DOHH2 (cell line): ENCODE data around the gene POLA2.

Experiments
- H3F3A ChIP-seq: fragments of 200-600 bp; sonication (generic), shearing (Covaris generic); 2 replicates; pipeline ENCODE4 v1.6.0; 2016; ENCODE audit warnings: antibody characterized with exemption, mild to moderate bottlenecking; ENCODE audit not compliant: control insufficient read depth, insufficient read depth
- H3K27ac ChIP-seq: fragments of 200-600 bp; sonication (generic); 2 replicates; pipeline ENCODE4 v1.5.1; 2014; ENCODE audit warnings: low read depth, mild to moderate bottlenecking, low read length, moderate library complexity
- H3K27me3 ChIP-seq: fragments of 200-600 bp; sonication (generic); 2 replicates; pipeline ENCODE4 v1.6.1; 2014; ENCODE audit warnings: mild to moderate bottlenecking, low read length, mixed read lengths; ENCODE audit not compliant: control insufficient read depth
- H3K36me3 ChIP-seq: fragments of 200-600 bp; sonication (generic); 2 replicates; pipeline ENCODE4 v1.6.1; 2014; ENCODE audit warnings: mild to moderate bottlenecking, low read length, moderate library complexity, mixed read lengths; ENCODE audit not compliant: control insufficient read depth
- H3K4me1 ChIP-seq: fragments of 200-600 bp; sonication (generic); 2 replicates; pipeline ENCODE4 v1.6.1; 2014; ENCODE audit warnings: mild to moderate bottlenecking, low read length, mixed read lengths; ENCODE audit not compliant: control insufficient read depth
- H3K4me2 ChIP-seq: fragments of 200-600 bp; sonication (generic); 2 replicates; pipeline ENCODE4 v1.6.0; 2014; ENCODE audit warnings: mild to moderate bottlenecking, low read length, moderate library complexity
- H3K4me3 ChIP-seq: fragments of 200-600 bp; sonication (generic); 2 replicates; pipeline ENCODE4 v1.5.1; 2014; ENCODE audit warnings: mild to moderate bottlenecking, low read length, mixed read lengths
- H3K79me2 ChIP-seq: fragments of 200-600 bp; sonication (generic); 2 replicates; pipeline ENCODE4 v1.6.1; 2014; ENCODE audit warnings: mild to moderate bottlenecking, low read length, mixed read lengths; ENCODE audit not compliant: control insufficient read depth
- H3K9me2 ChIP-seq: fragments of 200-600 bp; sonication (generic); replicated peaks from 2 replicates; pipeline ENCODE4 v1.6.1; 2014; ENCODE audit warnings: mild to moderate bottlenecking, low read length, mixed read lengths; ENCODE audit not compliant: control insufficient read depth
- H3K9me3 ChIP-seq: fragments of 200-600 bp; sonication (generic); 2 replicates; pipeline ENCODE4 v1.6.1; 2014; ENCODE audit warnings: antibody characterized with exemption, low read length, mixed read lengths; ENCODE audit not compliant: control insufficient read depth, insufficient read depth
- H4K20me1 ChIP-seq: fragments of 200-600 bp; sonication (generic); 2 replicates; pipeline ENCODE4 v1.6.0; 2014; ENCODE audit warnings: low read depth, mild to moderate bottlenecking, antibody characterized with exemption, low read length, moderate library complexity; ENCODE audit not compliant: control insufficient read depth, insufficient read depth
- EZH2phosphoT487 ChIP-seq: fragments of 200-600 bp; sonication (generic); IDR thresholded peaks from 2 replicates; pipeline ENCODE4 v1.6.1; 2017; ENCODE audit warnings: borderline replicate concordance, mild to moderate bottlenecking, antibody characterized with exemption, low read length, moderate library complexity, mixed read lengths
- TF ChIP-seq, protein P1 (sequence below): fragments of 200-600 bp; sonication (generic); IDR thresholded peaks from one replicate; pipeline ENCODE4 v1.5.1; 2014; ENCODE audit warnings: antibody characterized with exemption, mild to moderate bottlenecking, low read depth, low read length; ENCODE audit not compliant: poor library complexity, severe bottlenecking

Gene POLA2

DNA sequence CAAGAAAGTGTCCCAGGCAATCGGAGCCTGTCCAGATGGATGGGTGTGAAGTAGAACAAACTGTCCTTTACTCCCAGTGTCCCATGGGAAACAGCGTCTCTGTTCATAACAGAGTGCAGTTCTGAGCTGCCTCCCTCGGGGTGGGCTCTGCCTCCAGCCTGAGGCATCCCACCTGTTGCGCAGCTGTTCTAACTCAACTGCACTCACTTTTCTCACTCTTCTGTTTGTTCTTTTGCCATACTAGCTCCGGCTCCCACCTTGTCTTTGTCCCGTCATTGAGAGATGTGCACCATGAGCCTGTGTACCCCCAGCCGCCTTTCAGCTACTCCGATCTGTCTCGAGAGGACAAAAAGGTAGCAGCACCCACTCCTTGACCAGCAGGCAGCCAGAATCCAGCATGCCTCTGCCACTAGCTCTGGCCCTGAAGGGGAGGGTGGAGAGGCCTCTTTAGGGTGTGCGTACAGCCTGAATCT is 32.2 kb downstream of the POLA2 start:
- no peaks in the 10 kb centered on the region for H3K4me1 ChIP-seq
- H4K20me1 ChIP-seq: no peaks in the 10 kb centered on the region
- peaks cover 92% of the 10 kb centered on the region for H3K36me3 ChIP-seq
- H3K9me3 ChIP-seq: no peaks in the 10 kb centered on the region
- no peaks in the 10 kb centered on the region for H3F3A ChIP-seq
- H3K4me3 ChIP-seq: no peak overlapping the region
- H3K4me2 ChIP-seq: no peak overlapping the region
- TF ChIP-seq, protein P1, sequence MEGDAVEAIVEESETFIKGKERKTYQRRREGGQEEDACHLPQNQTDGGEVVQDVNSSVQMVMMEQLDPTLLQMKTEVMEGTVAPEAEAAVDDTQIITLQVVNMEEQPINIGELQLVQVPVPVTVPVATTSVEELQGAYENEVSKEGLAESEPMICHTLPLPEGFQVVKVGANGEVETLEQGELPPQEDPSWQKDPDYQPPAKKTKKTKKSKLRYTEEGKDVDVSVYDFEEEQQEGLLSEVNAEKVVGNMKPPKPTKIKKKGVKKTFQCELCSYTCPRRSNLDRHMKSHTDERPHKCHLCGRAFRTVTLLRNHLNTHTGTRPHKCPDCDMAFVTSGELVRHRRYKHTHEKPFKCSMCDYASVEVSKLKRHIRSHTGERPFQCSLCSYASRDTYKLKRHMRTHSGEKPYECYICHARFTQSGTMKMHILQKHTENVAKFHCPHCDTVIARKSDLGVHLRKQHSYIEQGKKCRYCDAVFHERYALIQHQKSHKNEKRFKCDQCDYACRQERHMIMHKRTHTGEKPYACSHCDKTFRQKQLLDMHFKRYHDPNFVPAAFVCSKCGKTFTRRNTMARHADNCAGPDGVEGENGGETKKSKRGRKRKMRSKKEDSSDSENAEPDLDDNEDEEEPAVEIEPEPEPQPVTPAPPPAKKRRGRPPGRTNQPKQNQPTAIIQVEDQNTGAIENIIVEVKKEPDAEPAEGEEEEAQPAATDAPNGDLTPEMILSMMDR: no peak
- TF ChIP-seq EZH2phosphoT487: no peak
- no peaks in the 10 kb centered on the region for H3K27me3 ChIP-seq
- H3K27ac ChIP-seq: no peak overlapping the region
- H3K9me2 ChIP-seq: no peaks in the 10 kb centered on the region
- H3K79me2 ChIP-seq: no peaks in the 10 kb centered on the region

GRCh38 chr11:65295001-65295400 is 33.2 kb downstream of the POLA2 start:
- H3K36me3 ChIP-seq: peaks cover 88% of the 10 kb centered on the region

DNA sequence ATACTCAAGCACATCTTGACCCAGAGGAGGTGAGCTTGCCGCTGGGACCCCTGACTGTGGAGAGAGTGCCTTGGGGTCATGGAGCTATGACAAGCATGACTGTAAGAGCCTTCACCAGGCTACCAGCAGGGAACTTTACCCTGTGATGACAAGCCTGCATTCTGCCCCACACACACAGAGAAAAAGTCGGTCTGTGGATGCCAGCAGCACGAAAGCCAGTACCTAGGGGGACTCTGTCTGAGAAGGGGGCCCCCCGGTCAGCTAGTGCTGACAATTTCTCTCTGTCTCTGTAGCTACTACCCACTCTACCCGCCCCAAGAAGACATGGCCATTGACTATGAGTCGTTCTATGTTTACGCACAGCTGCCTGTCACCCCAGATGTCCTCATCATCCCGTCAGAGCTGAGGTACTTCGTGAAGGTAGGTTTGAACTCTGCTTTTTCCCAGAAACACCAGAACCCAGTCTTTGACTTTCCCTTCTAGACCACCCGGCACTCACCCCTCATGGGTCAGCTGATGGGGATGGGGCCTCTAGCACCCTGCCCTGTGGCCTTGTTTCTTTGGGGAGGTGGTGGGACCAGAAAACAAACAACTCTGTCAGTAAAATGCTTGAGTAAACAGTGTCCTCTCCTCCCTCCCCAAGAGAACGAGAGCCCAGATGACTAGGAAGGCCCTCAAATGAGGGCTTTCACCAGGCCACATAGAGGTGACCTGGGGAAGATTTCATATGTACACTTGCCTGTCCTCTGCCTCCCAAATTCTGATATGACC is 34.0 kb downstream of the POLA2 start:
- H3K27ac ChIP-seq: no peak overlapping the region
- H3F3A ChIP-seq: no peaks in the 10 kb centered on the region
- H4K20me1 ChIP-seq: no peaks in the 10 kb centered on the region
- no peak overlapping the region for H3K4me2 ChIP-seq
- H3K79me2 ChIP-seq: no peaks in the 10 kb centered on the region
- H3K27me3 ChIP-seq: no peaks in the 10 kb centered on the region
- no peak overlapping the region for H3K4me3 ChIP-seq
- H3K9me2 ChIP-seq: no peaks in the 10 kb centered on the region
- H3K4me1 ChIP-seq: no peaks in the 10 kb centered on the region
- TF ChIP-seq, protein P1: no peak
- no peak for TF ChIP-seq EZH2phosphoT487
- peaks cover 81% of the 10 kb centered on the region for H3K36me3 ChIP-seq
- H3K9me3 ChIP-seq: no peaks in the 10 kb centered on the region

More at GRCh38 chr11:65295001-65295400, 33.2 kb downstream of the POLA2 start:
- H3K27me3 ChIP-seq: no peaks in the 10 kb centered on the region
- no peak overlapping the region for H3K4me3 ChIP-seq
- no peak overlapping the region for H3K4me2 ChIP-seq
- no peaks in the 10 kb centered on the region for H4K20me1 ChIP-seq
- H3K9me2 ChIP-seq: no peaks in the 10 kb centered on the region
- H3K4me1 ChIP-seq: no peaks in the 10 kb centered on the region
- no peaks in the 10 kb centered on the region for H3F3A ChIP-seq
- TF ChIP-seq EZH2phosphoT487: no peak
- TF ChIP-seq, protein P1: no peak
- H3K9me3 ChIP-seq: no peaks in the 10 kb centered on the region
- H3K79me2 ChIP-seq: no peaks in the 10 kb centered on the region
- no peak overlapping the region for H3K27ac ChIP-seq
